ENCODE results near the gene BBIP1. TPM values are rescaled to one million over a fixed set of nuclear protein-coding genes. Genes with fewer than 3 reads are reported as not detected.
"Not testable (repeated sequence)": the region's sequence is repeated elsewhere in the genome, so short reads cannot be mapped to it uniquely, and the experiment has no call there.

BBIP1 gene
- total RNA-seq, 1 donor from 2014 or later, result 39.1 TPM

- no peak for TF ChIP-seq CTCF (IDR thresholded peaks at IDR 0.05; ENCODE audit: partially characterized antibody, unreplicated experiment)
- peaks cover 46% of the 10 kb centered on the region for H3K4me1 Mint-ChIP-seq (ENCODE audit: low read depth, unreplicated experiment)
- H3K27me3 Mint-ChIP-seq (ENCODE audit: unreplicated experiment), result peaks cover 14% of the 10 kb centered on the region
- H3K27ac Mint-ChIP-seq (ENCODE audit: unreplicated experiment), result no peak overlapping the region
- DNase-seq, result no peak
- H3K9me3 Mint-ChIP-seq (ENCODE audit: unreplicated experiment), result peaks cover 15% of the 10 kb centered on the region
- no peak overlapping the region for H3K4me3 Mint-ChIP-seq (ENCODE audit: unreplicated experiment)
- H3K36me3 Mint-ChIP-seq (ENCODE audit: unreplicated experiment), result no peaks in the 10 kb centered on the region
Measured at GRCh38 chr10:110868981-110869380, 50.0 kb downstream of the BBIP1 start.

- Mint-ChIP-seq H3K27ac (ENCODE audit: unreplicated experiment) (peak overlapping the region; percentile 65), H3K9me3 (ENCODE audit: unreplicated experiment) (peaks cover 12% of the 10 kb centered on the region), H3K4me1 (ENCODE audit: low read depth, unreplicated experiment) (peaks cover 50% of the 10 kb centered on the region), H3K4me3 (ENCODE audit: unreplicated experiment) (no peak overlapping the region), H3K27me3 (ENCODE audit: unreplicated experiment) (peaks cover 14% of the 10 kb centered on the region), H3K36me3 (ENCODE audit: unreplicated experiment) (no peaks in the 10 kb centered on the region)
- DNase-seq, result no peak
- TF ChIP-seq CTCF (IDR thresholded peaks at IDR 0.05; ENCODE audit: partially characterized antibody, unreplicated experiment), result no peak
Measured at GRCh38 chr10:110867807-110868465, 51.0 kb downstream of the BBIP1 start.

GRCh38 chr10:110867011-110867806, 51.8 kb downstream of the BBIP1 start:
- DNase-seq; H3K36me3 Mint-ChIP-seq (ENCODE audit: unreplicated experiment); H3K4me3 Mint-ChIP-seq (ENCODE audit: unreplicated experiment): not testable (repeated sequence)
- Mint-ChIP-seq H3K4me1 (ENCODE audit: low read depth, unreplicated experiment) (peaks cover 51% of the 10 kb centered on the region), H3K27me3 (ENCODE audit: unreplicated experiment) (peaks cover 14% of the 10 kb centered on the region), H3K27ac (ENCODE audit: unreplicated experiment) (peak overlapping the region; percentile 65), H3K9me3 (ENCODE audit: unreplicated experiment) (peaks cover 13% of the 10 kb centered on the region)

GRCh38 chr10:110865809-110866482, 53.0 kb downstream of the BBIP1 start:
- Mint-ChIP-seq H3K9me3 (ENCODE audit: unreplicated experiment) (peaks cover 13% of the 10 kb centered on the region), H3K4me3 (ENCODE audit: unreplicated experiment) (no peak overlapping the region), H3K4me1 (ENCODE audit: low read depth, unreplicated experiment) (peaks cover 53% of the 10 kb centered on the region), H3K36me3 (ENCODE audit: unreplicated experiment) (no peaks in the 10 kb centered on the region), H3K27ac (ENCODE audit: unreplicated experiment) (peak overlapping the region; percentile 89), H3K27me3 (ENCODE audit: unreplicated experiment) (peaks cover 11% of the 10 kb centered on the region)
- DNase-seq, result no peak
- no peak for TF ChIP-seq CTCF (IDR thresholded peaks at IDR 0.05; ENCODE audit: partially characterized antibody, unreplicated experiment)

GRCh38 chr10:110865186-110865808, 53.7 kb downstream of the BBIP1 start:
- H3K4me1 Mint-ChIP-seq (ENCODE audit: low read depth, unreplicated experiment), result peaks cover 53% of the 10 kb centered on the region
- H3K27ac Mint-ChIP-seq (ENCODE audit: unreplicated experiment), result peak overlapping the region; percentile 89
- DNase-seq, result no peak
- TF ChIP-seq CTCF (IDR thresholded peaks at IDR 0.05; ENCODE audit: partially characterized antibody, unreplicated experiment), result no peak
- H3K36me3 Mint-ChIP-seq (ENCODE audit: unreplicated experiment), result no peaks in the 10 kb centered on the region
- peak overlapping the region; percentile 50 for H3K4me3 Mint-ChIP-seq (ENCODE audit: unreplicated experiment)
- peaks cover 9% of the 10 kb centered on the region for H3K27me3 Mint-ChIP-seq (ENCODE audit: unreplicated experiment)
- H3K9me3 Mint-ChIP-seq (ENCODE audit: unreplicated experiment), result peaks cover 14% of the 10 kb centered on the region

All from glutamatergic neuron (in vitro differentiated cells).